HG03439 (cell line): ENCODE measurements around the gene PREX1.
"Not testable (repeated sequence)": the region's sequence is repeated elsewhere in the genome, so short reads cannot be mapped to it uniquely, and the experiment has no call there.

Source experiments
- ATAC-seq: cut with Tn5 transposase; IDR thresholded peaks from one replicate; pipeline ENCODE4 v1.9.1; 2021; ENCODE audit warnings: mild to moderate bottlenecking, moderate library complexity; ENCODE audit not compliant: unreplicated experiment

PREX1 gene

DNA sequence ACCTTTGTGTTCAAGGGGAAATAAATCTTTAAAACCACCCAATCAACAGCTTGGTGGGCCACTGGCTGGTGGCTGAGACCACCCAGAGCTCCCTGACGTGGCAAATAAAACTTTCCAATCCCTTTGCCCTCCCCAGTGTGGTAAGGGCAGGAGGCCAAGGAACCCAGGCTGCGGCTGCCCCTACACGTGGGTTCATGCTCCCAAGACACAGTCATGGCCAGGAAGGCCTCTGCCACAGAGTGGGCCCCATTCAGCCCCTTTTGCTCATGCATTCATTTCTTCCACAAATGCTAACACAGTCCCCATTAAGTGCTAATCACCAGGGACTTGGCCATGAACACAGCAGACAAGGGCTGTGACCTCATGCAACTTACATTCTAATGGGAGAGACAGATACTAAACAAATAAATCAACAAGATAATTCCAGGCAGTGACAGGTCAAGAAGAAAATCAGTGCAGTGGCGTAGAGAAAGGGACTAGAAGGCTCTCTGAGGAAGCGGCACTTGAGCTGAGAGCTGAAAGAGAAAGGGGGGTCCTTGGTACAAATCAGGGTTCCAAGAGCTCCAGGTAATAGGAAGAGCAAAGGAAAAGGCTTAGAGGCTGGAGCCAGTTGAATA, 13.8 kb downstream of the PREX1 start:
- no peak for ATAC-seq

DNA sequence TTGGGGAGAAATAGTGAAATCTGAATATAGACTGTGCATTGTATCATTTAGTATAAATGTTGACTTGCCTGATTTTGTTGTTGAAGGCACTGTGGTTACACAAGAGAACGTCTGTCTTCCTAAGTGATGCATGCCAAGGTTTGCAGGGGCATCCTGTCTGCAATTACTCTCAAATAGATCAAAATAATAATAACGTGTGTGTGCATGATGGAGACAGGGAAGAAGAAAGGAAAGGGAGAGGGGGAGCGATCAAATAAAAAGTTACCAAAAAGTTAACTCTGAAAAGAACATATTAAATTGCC, 14.4 kb downstream of the PREX1 start:
- no peak for ATAC-seq

DNA sequence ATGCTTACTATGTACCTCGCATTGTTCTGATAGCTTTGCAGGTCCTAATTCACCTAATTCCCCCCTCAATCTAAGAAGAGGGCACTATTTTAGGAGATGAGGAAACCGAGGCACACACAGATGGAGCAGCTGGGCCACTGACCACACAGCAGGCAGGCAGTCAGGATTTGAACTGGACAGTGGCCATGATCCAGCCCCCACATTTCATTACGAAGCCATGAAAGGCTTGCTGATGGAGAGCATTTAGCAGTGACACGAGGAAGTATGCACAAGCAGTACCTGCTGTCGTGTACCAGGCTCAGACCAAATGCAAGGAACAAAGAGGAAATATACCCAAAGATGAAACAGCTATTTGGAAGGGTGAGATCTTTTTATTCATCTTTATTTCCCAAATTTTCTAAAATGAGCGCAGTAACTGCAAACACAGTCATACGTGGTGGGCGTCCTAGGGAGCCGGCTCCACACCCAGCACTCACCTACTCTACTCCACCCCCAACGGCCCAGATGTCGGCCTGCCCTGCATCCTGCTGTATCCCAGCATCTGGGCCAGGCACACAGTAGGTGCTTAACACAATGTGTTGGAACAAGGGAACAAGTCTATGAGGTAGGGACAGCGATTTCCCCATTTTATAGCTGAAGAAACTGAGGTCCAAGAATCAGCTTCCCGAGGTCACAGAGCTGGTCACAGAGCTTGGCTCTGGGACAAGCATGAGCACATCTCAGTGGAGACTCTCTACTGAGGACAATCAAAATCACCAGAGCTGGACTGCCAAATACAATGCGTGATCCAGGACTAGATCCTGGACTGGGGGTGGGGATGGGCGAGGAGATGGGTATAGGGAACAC, 15.0 kb downstream of the PREX1 start:
- ATAC-seq = no peak

DNA sequence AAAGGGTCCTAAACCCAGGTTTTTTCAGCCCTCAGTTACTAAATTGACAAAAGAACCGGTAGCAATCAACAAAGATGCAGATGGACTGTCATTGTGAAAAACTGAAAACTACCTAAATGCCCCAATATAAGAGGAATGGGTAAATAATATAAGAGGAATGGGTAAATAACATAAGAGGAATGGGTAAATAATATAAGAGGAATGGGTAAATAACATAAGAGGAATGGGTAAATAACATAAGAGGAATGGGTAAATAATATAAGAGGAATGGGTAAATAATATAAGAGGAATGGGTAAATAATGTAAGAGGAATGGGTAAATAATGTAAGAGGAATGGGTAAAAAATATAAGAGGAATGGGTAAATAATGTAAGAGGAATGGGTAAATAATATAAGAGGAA, 15.7 kb downstream of the PREX1 start:
- ATAC-seq = not testable (repeated sequence)

DNA sequence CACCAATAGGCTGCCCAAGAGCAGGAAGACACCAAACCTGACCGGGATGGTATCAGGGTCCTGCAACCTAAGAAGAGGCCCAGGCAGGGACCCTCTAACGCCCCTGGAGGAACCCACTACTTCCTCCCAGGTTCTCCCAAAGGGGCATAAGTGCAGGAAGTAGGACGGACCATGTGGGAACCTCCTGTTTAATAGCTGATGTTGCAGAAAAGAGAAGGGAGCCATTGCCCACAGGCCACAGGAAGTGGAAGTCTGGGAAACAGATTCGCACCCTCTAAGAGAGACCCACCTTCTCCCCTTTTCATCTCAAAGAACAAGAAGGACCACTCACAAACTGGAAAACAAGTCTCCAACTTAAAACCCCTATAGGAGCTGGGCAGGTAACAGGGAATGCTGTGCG, 18.1 kb downstream of the PREX1 start:
- no peak for ATAC-seq

DNA sequence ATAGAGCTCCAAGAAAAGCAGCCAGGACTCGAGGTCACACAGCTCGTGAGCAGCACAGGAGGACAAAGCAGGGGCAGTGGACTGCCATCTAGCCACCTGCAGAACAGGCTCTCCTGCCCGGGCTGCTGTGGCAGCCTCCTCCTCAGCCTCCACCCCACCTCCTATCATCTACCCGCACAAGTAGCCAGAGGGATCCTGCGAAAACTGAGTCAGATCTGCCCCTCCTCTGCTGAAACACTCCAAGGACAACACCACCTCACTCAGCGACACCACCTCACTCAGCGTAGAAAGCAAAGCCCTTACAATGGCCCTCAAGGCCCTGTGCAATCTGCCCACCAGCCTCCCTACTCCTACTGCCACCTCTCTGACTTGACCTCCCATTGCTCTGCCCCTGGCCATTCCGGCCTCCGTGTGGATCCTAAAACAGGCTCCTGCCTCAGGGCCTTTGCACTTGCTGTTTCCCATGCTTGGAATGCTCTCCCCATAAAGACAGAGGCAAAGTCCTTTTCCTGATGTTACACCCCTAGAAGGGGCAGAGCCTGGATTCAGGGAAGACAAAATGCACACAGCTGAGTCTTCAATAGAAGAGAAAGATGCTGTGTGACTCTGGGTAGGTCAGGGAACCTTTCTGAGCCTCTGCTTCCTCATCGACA, 19.3 kb downstream of the PREX1 start:
- ATAC-seq = no peak

DNA sequence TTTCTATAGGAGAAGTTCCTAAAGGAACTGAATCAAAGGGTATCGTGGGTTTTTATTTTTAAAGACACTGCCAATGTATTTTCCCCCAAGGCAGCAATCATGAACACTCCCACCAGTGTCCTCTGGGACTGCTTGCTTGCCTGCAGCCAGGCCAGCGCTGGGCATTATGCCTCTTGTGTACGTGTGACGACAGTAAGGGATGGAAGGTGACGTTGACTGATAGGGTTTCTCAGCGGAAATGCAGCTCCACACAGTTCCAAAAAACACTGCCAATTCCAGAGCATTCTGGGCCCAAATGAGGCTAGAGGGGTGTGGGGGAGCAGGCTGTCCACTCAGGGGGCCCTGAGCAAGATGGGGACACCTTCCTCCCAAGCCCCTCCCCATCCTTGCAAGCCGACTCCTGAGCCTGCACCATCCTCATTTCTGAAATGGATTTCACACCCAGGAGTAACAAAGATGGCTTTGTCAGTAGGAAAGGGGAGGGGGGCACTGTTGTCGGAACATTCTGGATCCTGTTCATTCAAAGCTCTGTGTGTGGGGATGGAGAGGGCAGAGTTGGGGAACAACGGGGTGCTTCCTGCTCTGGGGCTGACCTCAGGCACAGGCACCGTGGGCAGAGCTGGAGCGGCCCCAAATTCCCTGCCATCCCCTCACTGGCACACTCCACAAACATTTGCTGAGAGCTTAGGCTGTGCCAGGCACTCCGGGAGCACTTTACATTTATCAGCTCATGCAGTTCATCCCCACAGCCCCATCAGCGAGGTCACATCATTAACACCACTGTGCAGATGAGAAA, 20.0 kb downstream of the PREX1 start:
- ATAC-seq = no peak

DNA sequence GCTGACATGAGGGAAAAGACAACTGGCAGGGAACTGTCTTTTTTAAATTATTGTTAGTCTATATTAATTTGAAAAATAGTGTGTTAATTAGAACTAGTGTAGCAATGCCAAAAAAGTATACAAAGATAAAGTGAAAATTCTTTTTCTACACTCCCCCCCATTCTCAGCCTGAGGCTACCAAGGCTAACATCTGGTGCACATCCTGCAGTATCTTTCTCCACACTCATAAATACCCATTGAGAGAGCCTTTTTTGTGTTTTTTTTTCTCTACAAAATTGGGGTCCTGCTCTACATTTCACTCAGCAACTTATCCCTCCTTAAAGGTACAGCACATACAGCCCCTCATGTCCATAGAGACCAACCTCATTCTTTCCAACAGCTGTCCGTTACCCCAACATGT, 20.7 kb downstream of the PREX1 start:
- no peak for ATAC-seq

DNA sequence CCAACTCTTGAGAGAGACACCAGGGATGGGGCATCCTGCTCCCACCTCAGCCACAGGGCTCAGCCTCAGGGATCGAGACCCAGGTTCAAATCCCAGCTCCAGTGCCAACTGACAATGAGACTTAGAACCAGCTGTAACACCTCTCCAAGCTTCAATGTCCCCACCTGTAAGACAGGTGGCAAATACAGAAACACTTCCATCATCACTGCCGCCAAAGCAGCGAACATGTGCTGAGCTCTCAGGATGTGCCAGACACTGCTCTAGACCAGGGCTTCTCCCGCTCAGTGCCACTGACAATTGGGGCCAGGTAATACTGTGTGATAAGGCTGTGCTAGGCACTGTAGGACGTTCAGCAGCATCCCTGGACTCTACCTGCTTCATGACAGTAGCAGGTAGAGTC, 22.1 kb downstream of the PREX1 start:
- no peak for ATAC-seq

DNA sequence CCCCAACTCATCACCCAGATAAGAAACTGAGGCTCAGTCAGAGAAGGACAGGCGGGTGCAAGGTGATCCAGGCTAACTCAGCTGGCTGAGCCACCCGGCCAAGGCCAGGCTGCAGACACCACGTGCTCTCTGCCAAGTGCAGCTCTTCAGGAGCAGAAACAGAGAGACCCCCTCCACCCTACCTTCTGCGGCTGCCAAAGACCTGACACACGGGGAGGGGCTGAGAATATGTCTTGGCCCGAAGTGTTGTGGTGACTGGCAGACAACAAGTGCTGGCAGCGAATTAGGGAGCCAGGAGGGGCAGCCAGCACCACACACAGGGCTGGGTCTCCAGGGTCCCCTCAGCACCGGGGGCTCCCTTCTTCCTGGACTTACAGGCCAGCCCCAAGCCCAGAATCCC, 22.5 kb downstream of the PREX1 start:
- ATAC-seq = no peak

DNA sequence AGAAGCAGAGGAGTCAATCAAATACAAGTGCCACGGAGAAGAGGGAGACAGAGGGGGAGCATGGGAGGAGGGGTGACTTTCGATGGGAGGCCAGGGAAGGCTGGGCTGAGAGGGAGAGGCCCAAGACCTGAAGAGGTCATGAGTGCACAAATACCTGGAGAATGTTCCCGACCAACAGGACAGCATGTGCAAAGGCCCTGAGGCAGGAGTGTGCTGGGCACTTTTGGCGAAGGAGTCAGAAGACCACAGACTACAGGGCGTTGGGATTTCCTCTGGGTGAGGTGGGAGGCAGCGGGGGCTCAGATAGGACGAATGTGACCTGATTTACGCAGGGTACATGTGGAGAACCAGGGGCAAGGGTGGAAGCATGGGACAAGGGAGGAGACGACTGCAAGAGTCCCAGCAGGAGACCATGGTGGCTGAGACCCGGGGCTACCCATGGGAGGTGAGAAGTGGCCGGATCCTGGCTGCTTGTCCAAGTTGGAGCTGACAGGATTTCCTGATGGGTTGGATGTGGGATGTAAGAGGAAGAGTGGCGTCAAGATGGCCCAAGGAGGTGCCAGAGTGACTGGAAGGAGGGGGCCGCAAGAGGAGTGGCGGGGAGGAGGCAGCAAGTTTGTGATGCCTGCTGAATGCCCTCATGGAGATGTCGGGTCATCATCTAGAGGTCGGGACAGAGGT, 23.4 kb downstream of the PREX1 start:
- ATAC-seq = no peak

DNA sequence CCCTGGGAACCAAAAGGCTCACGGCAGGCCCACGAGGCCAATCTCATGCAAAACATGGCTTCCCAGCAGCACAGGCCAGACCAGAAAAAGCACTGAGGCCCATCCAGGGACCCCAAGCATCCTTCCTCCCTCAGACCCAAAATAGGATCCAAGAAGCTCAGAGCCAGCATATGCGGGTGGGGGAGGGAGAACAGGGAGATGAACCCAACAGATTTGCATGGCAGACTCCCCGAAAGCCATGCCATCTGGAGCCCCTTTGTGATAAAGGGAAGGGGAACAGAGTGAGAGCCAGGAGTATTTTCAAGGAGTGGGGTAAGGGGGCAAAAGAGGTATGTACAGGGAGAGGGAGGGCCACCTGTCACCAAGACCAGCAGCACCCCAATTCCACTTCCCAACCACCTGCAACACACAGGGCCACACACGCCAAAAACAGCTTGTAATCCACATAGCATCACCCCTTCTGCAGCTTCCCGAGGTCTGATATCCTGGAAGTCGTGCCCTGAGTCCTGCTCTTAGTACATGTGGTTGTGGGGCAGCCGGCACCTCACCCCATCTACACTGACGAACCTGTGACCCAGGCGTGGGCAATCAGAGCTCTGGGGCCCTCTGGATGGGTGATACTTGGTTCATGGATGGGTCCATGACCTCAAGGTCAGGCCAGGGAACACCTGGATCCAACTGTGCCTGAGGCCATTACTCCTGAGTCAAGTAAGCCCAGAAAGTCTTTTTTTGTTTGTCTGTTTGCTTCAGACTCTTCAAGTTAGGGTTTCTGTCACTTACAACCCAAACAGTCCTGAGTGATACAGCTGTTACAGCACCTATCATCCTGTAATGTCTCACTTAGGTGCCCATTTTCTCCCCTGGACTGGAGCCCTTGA, 24.4 kb downstream of the PREX1 start:
- no peak for ATAC-seq

DNA sequence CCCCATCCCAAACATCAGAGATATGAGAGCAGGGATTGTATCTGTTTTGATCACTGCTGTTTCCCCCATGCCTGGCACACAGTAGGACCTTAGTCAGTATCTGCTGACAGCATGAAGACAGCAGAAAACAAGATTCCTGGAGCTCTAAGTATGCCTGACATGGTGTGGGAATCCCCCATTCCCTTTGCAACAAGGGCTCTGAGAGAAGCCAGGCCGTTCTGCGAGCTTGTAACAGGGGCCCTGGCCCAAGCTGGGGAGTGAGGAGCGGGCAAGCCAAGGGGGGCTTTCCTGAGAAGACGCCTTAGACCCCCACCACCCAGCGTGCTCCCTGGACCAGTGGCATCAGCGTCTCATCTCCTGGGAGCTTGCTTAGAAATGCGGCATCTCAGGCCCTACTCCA, 25.2 kb downstream of the PREX1 start:
- ATAC-seq = no peak

DNA sequence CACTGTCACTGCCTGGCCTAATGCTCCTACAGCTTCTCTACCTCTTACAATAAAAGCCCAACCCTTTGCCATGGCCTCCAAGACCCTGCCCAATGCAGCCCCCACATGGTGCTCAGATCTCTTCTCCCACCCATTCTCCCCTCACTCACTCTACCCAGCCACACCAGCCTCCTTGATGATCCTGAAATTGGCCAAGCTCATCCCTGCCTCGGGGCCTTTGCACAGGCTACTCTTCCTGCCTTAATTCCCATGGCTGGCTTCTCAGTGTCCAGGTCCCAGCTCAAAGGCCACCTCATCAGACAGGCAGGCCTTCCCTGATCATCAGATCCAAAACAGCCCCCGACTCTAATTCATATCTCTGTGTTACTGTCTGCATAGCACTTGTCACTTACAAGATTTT, 25.6 kb downstream of the PREX1 start:
- ATAC-seq = no peak

DNA sequence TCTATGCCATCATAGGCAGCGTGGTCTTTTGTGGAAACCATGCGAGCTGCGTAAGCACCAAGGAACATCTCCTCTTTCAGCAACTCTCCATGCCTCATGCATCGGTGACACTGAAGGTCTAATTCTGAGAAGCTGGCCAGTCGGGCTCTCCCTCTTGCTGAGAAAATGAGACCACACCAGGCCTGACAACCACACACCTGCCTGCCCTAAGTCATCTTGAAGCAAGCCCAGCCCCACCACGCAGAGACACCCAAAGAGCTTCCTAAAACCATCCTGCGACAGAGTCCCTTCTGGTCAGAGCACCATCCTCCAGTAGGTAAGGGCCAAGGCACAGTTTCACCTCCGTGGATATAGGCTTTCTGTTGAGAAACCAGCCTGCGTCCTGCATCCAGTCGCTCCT, 26.6 kb downstream of the PREX1 start:
- ATAC-seq = no peak

DNA sequence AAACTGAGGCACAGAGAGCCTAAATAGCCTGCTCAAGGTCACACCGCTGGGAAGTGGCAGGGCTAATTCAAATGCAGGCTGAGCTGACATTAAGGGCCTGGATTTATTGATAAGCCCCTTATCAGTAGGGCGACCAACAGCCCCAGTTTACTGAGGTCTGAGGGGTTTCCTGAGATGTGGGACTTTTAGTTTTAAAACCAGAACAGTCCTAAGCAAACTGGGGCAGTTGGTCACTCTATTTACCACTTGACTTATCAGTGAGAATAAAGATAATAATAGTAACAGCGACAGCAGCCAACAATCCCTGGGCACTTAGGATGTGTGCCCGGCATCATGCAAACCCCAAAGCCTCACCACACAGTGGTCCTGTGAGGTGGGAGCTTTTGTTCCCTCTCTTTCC, 27.6 kb downstream of the PREX1 start:
- ATAC-seq = no peak

DNA sequence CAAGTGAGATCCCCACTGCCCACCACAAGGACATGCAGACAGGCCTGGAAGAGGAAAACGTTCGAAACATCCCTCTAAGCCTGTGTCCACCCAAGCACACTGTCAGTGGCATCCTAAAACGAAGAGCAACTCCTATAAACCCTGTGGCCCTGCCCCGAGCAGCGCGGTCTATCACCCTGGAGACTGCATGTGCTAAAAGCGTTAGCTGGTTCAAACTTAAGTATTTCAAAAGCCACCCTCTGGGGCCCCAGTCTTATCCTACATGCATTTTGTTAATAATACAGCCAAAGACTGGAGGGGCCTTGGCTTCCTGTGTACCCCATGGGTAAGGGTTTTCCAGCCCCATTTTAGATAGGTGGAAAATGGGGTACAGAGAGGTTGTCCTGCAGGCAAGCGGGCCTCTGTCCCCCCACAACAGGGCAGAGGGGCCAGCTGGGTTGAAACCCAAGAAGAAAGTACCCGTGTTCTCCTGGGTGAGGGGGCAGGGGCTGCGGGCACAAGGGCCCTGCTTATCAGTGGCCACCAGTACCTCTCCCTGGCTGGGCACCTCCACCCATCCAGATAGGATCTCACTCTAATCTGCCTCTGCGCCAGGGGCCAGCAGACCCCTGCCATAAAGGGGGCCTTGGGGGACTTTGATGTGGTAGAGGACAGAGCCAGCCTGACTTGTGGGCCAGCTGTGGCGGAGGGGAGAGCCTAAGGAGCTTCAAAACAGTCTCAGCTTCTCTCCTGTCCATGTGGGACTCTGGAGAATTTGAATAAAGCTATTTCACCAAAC, 28.3 kb downstream of the PREX1 start:
- no peak for ATAC-seq

DNA sequence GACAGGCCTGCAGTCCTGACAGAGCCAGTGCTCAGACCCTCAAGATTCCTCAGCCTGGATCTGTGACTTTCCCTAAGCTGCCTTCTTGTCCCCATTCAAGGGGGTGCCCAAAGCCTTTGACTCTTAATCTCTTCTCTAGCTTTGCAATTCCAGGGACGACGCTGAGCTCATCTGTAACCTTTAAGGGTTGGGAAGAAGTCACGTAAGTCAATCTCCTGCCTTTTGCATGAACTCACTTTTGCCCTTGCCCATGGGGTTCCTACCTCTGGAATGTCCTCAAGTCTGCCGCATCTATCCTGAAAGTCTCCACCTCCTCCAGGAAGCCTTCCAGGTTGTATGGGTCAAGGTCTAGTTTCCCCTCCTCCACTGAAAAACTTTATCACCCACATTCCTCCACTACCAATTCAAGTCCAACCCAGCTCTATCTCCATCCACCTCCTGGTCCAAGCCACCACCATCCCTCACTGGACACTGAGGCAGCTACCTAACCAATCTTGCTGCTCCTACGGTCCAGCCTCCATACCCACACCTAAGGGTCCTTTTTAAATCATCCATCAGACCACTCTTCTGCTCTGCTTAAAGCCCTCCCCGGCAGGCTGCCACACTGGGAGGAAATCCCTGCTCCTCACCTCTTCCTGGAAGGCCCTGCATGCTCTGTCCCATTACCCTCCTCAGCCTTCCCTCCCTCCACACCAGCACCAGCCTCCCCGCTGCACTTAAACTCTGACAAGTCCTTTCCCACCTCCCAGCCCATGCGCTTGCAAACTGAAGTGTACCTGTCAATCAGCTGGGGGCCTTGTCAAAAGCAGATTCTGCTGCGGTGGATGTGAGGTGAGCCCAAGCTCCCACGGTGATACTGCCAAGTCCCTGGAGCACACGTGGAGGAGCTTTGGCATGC, 29.7 kb downstream of the PREX1 start:
- ATAC-seq = no peak
